ENCODE results near the gene KCNQ4. TPM values are rescaled to one million over a fixed set of nuclear protein-coding genes. Genes with fewer than 3 reads are reported as not detected.

KCNQ4 gene
- total RNA-seq, 6 experiments from 2014 or later = 0.05 TPM; not detected in 5

- Mint-ChIP-seq H3K9me3 (no peaks in the 10 kb centered on the region), H3K27me3 (ENCODE audit: insufficient read depth) (peaks cover 13% of the 10 kb centered on the region)
- no peak for DNase-seq
Observed at GRCh38 chr1:40834968-40835545, 51.5 kb downstream of the KCNQ4 start.

DNA sequence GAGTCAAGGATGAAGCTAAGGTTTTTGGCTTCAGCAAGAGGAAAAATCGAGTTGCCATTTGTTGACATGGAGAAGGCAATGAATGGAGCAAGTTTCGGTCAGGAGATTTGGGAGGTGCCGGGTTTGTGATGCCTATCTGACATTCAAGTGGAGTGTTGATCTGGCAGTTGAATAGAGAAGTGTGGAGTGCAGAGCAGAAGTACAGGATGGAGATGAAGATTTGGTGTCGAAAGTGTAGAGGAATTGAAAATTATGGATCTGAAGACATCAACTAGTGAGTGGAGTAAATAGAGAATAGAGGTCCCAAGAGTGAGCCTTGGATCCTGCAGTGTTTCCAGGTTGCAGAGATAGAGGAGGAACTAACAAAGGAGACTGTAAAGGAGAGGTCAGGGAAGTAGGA, 52.7 kb downstream of the KCNQ4 start:
- H3K36me3 Mint-ChIP-seq (ENCODE audit: low read depth) = no peaks in the 10 kb centered on the region
- no peak overlapping the region for H3K27ac Mint-ChIP-seq
- H3K27me3 Mint-ChIP-seq (ENCODE audit: insufficient read depth) = peaks cover 22% of the 10 kb centered on the region
- no peak for DNase-seq
- no peaks in the 10 kb centered on the region for H3K9me3 Mint-ChIP-seq
- H3K4me3 Mint-ChIP-seq = no peak overlapping the region
- TF ChIP-seq, protein P1, sequence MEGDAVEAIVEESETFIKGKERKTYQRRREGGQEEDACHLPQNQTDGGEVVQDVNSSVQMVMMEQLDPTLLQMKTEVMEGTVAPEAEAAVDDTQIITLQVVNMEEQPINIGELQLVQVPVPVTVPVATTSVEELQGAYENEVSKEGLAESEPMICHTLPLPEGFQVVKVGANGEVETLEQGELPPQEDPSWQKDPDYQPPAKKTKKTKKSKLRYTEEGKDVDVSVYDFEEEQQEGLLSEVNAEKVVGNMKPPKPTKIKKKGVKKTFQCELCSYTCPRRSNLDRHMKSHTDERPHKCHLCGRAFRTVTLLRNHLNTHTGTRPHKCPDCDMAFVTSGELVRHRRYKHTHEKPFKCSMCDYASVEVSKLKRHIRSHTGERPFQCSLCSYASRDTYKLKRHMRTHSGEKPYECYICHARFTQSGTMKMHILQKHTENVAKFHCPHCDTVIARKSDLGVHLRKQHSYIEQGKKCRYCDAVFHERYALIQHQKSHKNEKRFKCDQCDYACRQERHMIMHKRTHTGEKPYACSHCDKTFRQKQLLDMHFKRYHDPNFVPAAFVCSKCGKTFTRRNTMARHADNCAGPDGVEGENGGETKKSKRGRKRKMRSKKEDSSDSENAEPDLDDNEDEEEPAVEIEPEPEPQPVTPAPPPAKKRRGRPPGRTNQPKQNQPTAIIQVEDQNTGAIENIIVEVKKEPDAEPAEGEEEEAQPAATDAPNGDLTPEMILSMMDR (IDR thresholded peaks at IDR 0.05) = no peak
- H3K4me1 Mint-ChIP-seq (ENCODE audit: low read depth) = no peaks in the 10 kb centered on the region

More at GRCh38 chr1:40834968-40835545, 51.5 kb downstream of the KCNQ4 start:
- no peak overlapping the region for H3K27ac Mint-ChIP-seq
- TF ChIP-seq, protein P1 (IDR thresholded peaks at IDR 0.05) = no peak
- H3K4me3 Mint-ChIP-seq = no peak overlapping the region
- no peaks in the 10 kb centered on the region for H3K4me1 Mint-ChIP-seq (ENCODE audit: low read depth)
- H3K36me3 Mint-ChIP-seq (ENCODE audit: low read depth) = no peaks in the 10 kb centered on the region

- peaks cover 27% of the 10 kb centered on the region for H3K27me3 Mint-ChIP-seq (ENCODE audit: insufficient read depth)
- peaks cover 4% of the 10 kb centered on the region for H3K36me3 Mint-ChIP-seq (ENCODE audit: low read depth)
- H3K9me3 Mint-ChIP-seq = peaks cover 5% of the 10 kb centered on the region
- no peak for DNase-seq
- H3K27ac Mint-ChIP-seq = no peak overlapping the region
- no peak overlapping the region for H3K4me3 Mint-ChIP-seq
- TF ChIP-seq, protein P1 (IDR thresholded peaks at IDR 0.05) = no peak
- no peaks in the 10 kb centered on the region for H3K4me1 Mint-ChIP-seq (ENCODE audit: low read depth)
Observed at GRCh38 chr1:40837601-40838000, 54.0 kb downstream of the KCNQ4 start.

GRCh38 chr1:40838045-40838979, 54.7 kb downstream of the KCNQ4 start:
- Mint-ChIP-seq H3K4me1 (ENCODE audit: low read depth) (no peaks in the 10 kb centered on the region), H3K27me3 (ENCODE audit: insufficient read depth) (peaks cover 32% of the 10 kb centered on the region), H3K4me3 (no peak overlapping the region)

More at GRCh38 chr1:40838045-40838979, 54.7 kb downstream of the KCNQ4 start:
- Mint-ChIP-seq H3K9me3 (peaks cover 10% of the 10 kb centered on the region), H3K36me3 (ENCODE audit: low read depth) (peaks cover 7% of the 10 kb centered on the region), H3K27ac (no peak overlapping the region)
- TF ChIP-seq, protein P1 (IDR thresholded peaks at IDR 0.05) = no peak
- no peak for DNase-seq
